ENCODE results near the gene ARHGAP40. TPM values are rescaled to one million over a fixed set of nuclear protein-coding genes. Genes with fewer than 3 reads are reported as not detected.

ARHGAP40 gene
- total and polyA plus RNA-seq, 2 of the 8 experiments (the other 6 are each of a cell fraction or from before 2014, with no cell fraction given), result 0.74 to 1.4 TPM

GRCh38 chr20:38652995-38653394 is 51.4 kb downstream of the ARHGAP40 start (continued):
- no peak for TF ChIP-seq ATF2 (IDR thresholded peaks at IDR 0.05; ENCODE audit: low read length)

Measured in H1 (cell line).